ENCODE measurements around the gene TAF1L. TPM values are rescaled to one million over a fixed set of nuclear protein-coding genes. Genes with fewer than 3 reads are reported as not detected.
A peak's percentile ranks its signal among the peaks of the same experiment; 100 is the strongest.
"Not testable (repeated sequence)": the region's sequence is repeated elsewhere in the genome, so short reads cannot be mapped to it uniquely, and the experiment has no call there.

Gene TAF1L
- polyA plus RNA-seq, 1 experiment: not detected

- DNase-seq (ENCODE audit: low read depth, low spot score): no peak
- TF ChIP-seq, protein P1, sequence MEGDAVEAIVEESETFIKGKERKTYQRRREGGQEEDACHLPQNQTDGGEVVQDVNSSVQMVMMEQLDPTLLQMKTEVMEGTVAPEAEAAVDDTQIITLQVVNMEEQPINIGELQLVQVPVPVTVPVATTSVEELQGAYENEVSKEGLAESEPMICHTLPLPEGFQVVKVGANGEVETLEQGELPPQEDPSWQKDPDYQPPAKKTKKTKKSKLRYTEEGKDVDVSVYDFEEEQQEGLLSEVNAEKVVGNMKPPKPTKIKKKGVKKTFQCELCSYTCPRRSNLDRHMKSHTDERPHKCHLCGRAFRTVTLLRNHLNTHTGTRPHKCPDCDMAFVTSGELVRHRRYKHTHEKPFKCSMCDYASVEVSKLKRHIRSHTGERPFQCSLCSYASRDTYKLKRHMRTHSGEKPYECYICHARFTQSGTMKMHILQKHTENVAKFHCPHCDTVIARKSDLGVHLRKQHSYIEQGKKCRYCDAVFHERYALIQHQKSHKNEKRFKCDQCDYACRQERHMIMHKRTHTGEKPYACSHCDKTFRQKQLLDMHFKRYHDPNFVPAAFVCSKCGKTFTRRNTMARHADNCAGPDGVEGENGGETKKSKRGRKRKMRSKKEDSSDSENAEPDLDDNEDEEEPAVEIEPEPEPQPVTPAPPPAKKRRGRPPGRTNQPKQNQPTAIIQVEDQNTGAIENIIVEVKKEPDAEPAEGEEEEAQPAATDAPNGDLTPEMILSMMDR (IDR thresholded peaks at IDR 0.05; ENCODE audit: low read depth, low read length): no peak
- no peaks in the 10 kb centered on the region for H3K27me3 ChIP-seq (ENCODE audit: control insufficient read depth, insufficient read depth, low read length)
- H3K9me3 ChIP-seq (ENCODE audit: control insufficient read depth, insufficient read depth, low read length): no peaks in the 10 kb centered on the region
- ChIA-PET POLR2A (no interaction called here), CTCF (interaction anchor here (0.7 kb wide), 1 partner anchor 271 kb away, joined by 7 read pairs; no protein-coding TSS in a partner anchor)
- H3K4me3 ChIP-seq (ENCODE audit: low read depth, low read length): no peak overlapping the region
- no peak overlapping the region for H3K27ac ChIP-seq (ENCODE audit: low read depth, low read length)
These were observed 29.6 kb upstream of the TAF1L start for GRCh38 chr9:32665101-32665500.

DNA sequence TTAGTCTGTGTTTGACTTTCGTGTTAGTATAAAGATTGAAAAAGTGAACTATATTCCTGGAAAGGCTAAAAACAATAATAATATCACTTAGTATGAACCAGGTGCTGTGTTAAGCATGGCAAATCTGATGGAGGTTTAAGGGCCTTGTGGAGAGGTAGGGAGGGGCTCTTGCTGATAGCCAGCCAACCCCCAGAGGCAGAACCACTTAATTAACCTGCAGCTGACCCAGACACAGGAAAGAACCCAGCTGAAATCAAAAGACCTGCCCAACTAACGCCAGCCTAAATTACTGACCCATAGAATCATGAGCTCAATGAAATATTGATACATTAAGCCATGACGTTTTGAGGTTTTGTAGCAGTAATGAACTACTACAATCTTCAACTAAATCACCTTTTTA lies 28.3 kb upstream of the TAF1L start:
- POLR2A ChIA-PET: no interaction called here
- CTCF ChIA-PET: no interaction called here
- no peaks in the 10 kb centered on the region for H3K9me3 ChIP-seq (ENCODE audit: control insufficient read depth, insufficient read depth, low read length)
- no peaks in the 10 kb centered on the region for H3K27me3 ChIP-seq (ENCODE audit: control insufficient read depth, insufficient read depth, low read length)
- H3K27ac ChIP-seq (ENCODE audit: low read depth, low read length): no peak overlapping the region
- no peak for DNase-seq (ENCODE audit: low read depth, low spot score)
- H3K4me3 ChIP-seq (ENCODE audit: low read depth, low read length): no peak overlapping the region
- TF ChIP-seq, protein P1 (IDR thresholded peaks at IDR 0.05; ENCODE audit: low read depth, low read length): no peak

- TF ChIP-seq, protein P1 (IDR thresholded peaks at IDR 0.05; ENCODE audit: low read depth, low read length): no peak
- ChIA-PET CTCF (no interaction called here), POLR2A (no interaction called here)
- Histone ChIP-seq H3K4me3 (ENCODE audit: low read depth, low read length) (no peak overlapping the region), H3K27me3 (ENCODE audit: control insufficient read depth, insufficient read depth, low read length) (no peaks in the 10 kb centered on the region), H3K27ac (ENCODE audit: low read depth, low read length) (no peak overlapping the region), H3K9me3 (ENCODE audit: control insufficient read depth, insufficient read depth, low read length) (no peaks in the 10 kb centered on the region)
- no peak for DNase-seq (ENCODE audit: low read depth, low spot score)
These were observed 12.2 kb upstream of the TAF1L start for GRCh38 chr9:32647671-32648070.

- ChIA-PET POLR2A (no interaction called here), CTCF (interaction anchor here (0.6 to 1.2 kb wide), 2 partner anchors 56 to 190 kb away, joined by 3 read pairs; no protein-coding TSS in a partner anchor)
- H3K9me3 ChIP-seq (ENCODE audit: control insufficient read depth, insufficient read depth, low read length): no peaks in the 10 kb centered on the region
- TF ChIP-seq, protein P1 (IDR thresholded peaks at IDR 0.05; ENCODE audit: low read depth, low read length): no peak
- H3K4me3 ChIP-seq (ENCODE audit: low read depth, low read length): no peak overlapping the region
- H3K27me3 ChIP-seq (ENCODE audit: control insufficient read depth, insufficient read depth, low read length): no peaks in the 10 kb centered on the region
- DNase-seq (ENCODE audit: low read depth, low spot score): peak; percentile 23
- H3K27ac ChIP-seq (ENCODE audit: low read depth, low read length): no peak overlapping the region
These were observed 9.2 kb upstream of the TAF1L start for GRCh38 chr9:32644698-32645097.

- CTCF ChIA-PET; H3K27me3 ChIP-seq (ENCODE audit: control insufficient read depth, insufficient read depth, low read length); H3K4me3 ChIP-seq (ENCODE audit: low read depth, low read length); H3K27ac ChIP-seq (ENCODE audit: low read depth, low read length); POLR2A ChIA-PET; H3K9me3 ChIP-seq (ENCODE audit: control insufficient read depth, insufficient read depth, low read length); DNase-seq (ENCODE audit: low read depth, low spot score): not testable (repeated sequence)
These were observed 2.3 kb downstream of the TAF1L start for GRCh38 chr9:32633151-32633550.

DNA sequence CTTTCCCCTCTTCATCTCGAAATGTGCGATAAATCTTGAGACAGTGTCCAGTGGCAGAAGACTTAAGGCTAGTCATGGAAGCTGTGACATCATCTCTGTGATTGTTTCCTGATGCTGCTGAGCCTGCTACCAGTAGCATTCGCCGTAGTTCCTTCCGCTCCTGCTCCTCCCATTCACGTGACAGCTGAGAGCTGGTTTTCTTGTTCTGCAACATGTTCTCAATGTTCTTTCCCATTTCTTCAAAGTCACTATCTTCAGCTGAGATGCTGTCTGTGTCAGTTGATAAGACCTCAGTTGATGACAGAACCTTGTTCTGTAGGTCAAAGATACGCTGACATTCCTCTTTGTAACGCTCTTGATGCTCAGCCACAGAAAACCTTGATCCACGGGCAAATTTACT lies 3.5 kb downstream of the TAF1L start:
- no peak for DNase-seq (ENCODE audit: low read depth, low spot score)
- Histone ChIP-seq H3K9me3 (ENCODE audit: control insufficient read depth, insufficient read depth, low read length) (no peaks in the 10 kb centered on the region; the same call in 1 of the 2 replicates), H3K27ac (ENCODE audit: low read depth, low read length) (no peak overlapping the region), H3K27me3 (ENCODE audit: control insufficient read depth, insufficient read depth, low read length) (no peaks in the 10 kb centered on the region), H3K4me3 (ENCODE audit: low read depth, low read length) (no peak overlapping the region)
- ChIA-PET POLR2A (no interaction called here), CTCF (no interaction called here)
- TF ChIP-seq, protein P1 (IDR thresholded peaks at IDR 0.05; ENCODE audit: low read depth, low read length): no peak
